Colon (tissue), 2 donors: ENCODE data around the gene ARID4B.
"Not testable (repeated sequence)": the region's sequence is repeated elsewhere in the genome, so short reads cannot be mapped to it uniquely, and the experiment has no call there.

Experiments used
- FAIRE-seq: peaks from 2 replicates; lab custom pipeline; 2012; peaks lifted over from hg19 to GRCh38; lab: Jason Lieb, UNC
- donor health status: control.
- donor health status: control.

The ARID4B gene

GRCh38 chr1:235270625-235271024 lies 57.4 kb downstream of the ARID4B start:
- FAIRE-seq = no peak

GRCh38 chr1:235269990-235270389 lies 58.0 kb downstream of the ARID4B start:
- FAIRE-seq = not testable (repeated sequence)

- FAIRE-seq = no peak
These were observed 59.4 kb downstream of the ARID4B start for GRCh38 chr1:235268379-235269125.

GRCh38 chr1:235266967-235267366 lies 61.0 kb downstream of the ARID4B start:
- FAIRE-seq = no peak

- no peak for FAIRE-seq
These were observed 61.7 kb downstream of the ARID4B start for GRCh38 chr1:235266325-235266724.

GRCh38 chr1:235265900-235266299 lies 62.1 kb downstream of the ARID4B start:
- no peak for FAIRE-seq

- FAIRE-seq = no peak
These were observed 63.7 kb downstream of the ARID4B start for GRCh38 chr1:235264327-235264726.

DNA sequence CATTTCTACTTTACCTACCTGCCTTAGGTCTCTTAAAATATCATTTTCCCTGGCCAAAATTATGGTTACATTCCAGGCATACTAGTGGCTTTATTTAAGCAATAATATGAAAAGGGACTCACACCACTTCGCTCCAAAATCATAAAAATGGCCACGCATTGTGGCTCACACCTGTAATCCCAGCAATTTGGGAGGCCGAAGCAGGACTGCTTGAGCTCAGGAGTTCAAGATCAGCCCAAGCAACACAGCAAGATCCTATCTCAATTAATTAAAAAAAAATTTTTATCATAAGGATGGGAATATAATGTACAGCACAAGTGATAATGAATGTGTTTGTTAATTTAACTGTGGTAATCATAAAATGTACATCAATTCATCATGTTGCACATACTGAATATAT lies 65.4 kb downstream of the ARID4B start:
- FAIRE-seq = no peak

GRCh38 chr1:235261243-235261642 lies 66.7 kb downstream of the ARID4B start:
- no peak for FAIRE-seq

DNA sequence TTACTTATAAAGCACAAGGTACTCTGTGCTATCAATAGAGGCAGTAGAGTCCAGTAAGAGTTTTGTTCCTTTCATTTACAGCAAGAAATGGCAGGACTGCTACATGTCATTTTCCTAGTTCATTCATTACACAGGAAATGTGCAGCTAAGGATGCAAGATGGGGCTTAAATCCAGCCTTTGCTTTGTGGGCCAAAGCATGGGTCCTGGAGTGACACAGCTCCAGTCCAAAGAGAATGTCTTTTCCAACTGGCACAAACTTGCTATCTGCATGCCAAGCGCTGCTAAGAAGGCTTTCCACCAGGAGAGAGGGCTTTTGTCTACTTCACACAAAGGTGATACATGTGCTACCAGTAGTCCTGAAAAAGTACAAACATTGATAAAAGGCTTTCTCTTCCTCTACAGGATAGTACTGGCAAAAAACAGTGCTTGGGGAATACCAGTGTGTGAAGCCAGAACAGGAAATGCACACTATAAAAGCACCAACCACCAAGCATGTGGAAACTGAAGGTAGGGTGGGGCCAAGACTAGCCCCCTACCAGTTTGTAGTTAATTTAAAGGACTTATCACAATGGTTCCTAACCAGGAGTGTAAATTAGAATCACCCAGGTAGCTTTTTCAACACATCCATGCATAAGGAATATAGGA lies 68.7 kb downstream of the ARID4B start:
- FAIRE-seq = no peak

DNA sequence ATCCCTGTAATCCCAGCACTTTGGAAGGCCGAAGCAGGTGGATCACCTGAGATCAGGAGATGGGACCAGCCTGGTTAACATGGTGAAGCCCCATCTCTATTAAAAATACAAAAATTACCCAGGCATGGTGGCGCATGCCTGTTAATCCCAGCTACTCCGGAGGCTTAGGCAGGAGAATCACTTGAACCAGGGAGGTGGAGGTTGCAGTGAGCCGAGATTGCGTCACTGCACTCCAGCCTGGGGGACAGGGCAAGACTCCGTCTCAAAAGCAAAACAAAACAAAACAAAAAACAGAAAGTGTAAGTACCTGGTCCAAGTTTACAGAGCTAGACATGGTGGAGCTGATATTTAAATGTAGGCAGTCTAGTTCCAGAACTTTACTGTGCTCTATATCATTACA lies 69.9 kb downstream of the ARID4B start:
- not testable (repeated sequence) for FAIRE-seq

DNA sequence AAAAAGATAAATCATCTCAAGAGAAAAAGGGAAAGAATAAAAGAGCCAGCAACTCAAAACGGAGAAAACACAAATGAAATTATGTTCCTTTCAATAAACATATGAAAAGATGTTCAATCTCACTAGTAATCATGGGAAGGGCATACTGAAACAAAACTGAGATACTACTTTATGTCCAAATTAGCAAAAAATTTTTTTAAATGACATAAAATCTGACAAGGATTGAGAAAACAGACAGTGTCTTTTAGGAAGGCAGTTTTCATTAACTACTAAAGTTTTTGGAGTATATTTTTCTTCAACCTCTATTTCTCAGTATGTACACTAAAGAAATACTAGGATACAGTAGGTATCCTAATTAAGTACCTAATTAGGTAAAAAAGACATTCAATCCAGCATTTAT lies 73.3 kb downstream of the ARID4B start:
- no peak for FAIRE-seq

- FAIRE-seq = no peak
These were observed 74.6 kb downstream of the ARID4B start for GRCh38 chr1:235253219-235253962.

DNA sequence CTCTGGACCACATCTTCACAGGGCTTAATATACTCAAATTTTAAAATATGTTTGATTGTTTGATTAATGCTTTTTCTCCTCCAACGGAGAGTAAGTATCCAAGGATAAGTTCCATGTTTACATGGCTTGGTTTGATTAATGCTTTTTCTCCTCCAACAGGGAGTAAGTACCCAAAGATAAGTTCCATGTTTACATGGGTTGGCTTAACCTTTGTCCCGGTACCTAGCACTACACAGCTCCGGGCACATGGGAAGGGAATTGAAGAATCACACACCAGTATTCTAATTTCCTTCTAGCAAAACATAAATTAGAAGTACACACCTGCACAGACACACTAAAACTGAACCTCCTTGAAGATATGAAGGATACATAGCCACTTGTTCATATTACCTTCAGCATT lies 77.5 kb downstream of the ARID4B start:
- no peak for FAIRE-seq

GRCh38 chr1:235246022-235246948 lies 81.7 kb downstream of the ARID4B start:
- FAIRE-seq = no peak

DNA sequence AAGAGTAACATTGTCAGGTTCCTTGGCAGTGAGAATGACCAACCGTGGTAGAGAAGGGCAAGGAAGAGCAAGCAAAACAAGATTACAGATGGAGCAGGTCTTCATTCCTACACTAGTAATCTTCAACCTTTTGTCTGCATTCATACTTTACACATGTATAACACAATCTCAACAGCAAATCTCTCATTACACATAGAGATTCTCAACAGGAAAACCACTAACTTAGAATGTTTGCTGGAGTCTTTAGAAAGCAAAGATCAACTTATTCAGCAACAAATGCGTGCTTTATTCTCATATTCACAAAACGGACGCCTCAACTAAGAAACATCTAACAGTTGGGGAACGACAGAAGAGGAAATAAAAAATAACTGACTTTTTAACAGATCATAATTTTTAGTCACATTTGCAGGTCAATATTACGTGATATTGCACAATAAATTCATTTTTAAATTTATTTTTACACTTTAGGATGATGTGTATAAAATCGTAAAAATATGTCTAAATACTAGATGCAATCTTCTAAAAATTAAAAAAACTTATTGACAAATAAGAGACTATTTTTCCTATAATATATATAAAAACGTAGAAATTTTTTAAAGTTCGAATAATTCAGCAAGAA lies 82.9 kb downstream of the ARID4B start:
- peak; percentile 36 for FAIRE-seq

DNA sequence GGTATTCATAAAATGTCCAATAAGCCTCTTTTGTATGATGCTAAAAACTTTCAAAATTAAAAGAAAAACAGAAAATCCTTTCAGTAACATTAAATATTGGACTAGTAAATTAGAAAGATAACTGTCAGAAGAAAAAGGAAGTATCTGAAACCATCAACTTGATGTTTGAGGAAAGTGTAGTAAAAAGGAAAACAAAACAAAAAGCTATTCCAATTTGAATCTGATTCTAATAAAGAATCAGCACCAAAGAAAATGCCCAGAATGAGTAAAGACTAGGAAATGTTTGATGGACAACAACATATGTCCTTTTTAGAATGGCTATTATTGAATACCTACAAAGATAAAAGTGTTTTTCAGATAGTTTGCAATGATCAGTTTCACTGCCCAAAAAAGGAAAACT lies 87.0 kb downstream of the ARID4B start:
- FAIRE-seq = no peak

DNA sequence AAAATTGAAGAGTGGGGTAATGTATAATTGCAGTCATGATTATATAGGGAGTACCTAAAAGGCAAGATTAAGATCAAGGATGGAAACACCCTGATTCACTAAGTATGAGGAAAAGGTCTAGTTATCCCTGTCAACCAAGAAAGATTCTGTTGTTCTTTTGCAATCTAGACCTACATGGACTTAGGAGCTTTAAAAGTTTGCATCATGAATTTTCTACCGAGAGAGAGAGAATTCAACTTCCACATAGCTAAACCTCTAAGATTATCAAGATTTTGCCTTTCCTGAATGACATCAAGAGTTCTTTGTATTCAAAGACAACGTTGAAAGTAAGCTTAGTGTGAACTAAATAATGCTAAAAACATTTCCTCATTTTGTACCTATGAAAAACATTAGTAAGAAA lies 88.1 kb downstream of the ARID4B start:
- no peak for FAIRE-seq

DNA sequence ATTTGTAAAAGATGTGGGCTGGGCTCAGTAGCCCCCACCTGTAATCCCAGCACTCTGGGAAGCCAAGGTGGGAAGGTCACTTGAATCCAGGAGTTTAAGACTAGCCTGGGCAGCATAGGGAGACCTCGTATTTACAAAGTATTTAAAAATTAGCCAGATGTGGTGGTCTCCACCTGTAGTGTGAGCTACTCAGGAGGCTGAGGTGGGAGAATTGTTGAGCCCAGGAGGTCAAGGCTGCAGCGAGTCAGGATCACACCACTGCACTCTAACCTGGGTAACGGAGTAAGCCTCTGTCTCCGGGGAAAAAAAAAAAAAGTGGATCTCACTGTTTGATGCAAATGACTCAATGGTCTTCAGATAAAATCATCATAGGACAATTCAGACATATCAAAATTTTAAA lies 89.4 kb downstream of the ARID4B start:
- FAIRE-seq = no peak

- FAIRE-seq = no peak
These were observed 91.9 kb downstream of the ARID4B start for GRCh38 chr1:235236128-235236527.

GRCh38 chr1:235229868-235230267 lies 98.1 kb downstream of the ARID4B start:
- no peak for FAIRE-seq

GRCh38 chr1:235227414-235227813 lies 100.6 kb downstream of the ARID4B start:
- FAIRE-seq = no peak
